GM18505 (cell line): ENCODE results near the gene GRM2.
"Not testable (repeated sequence)": the region's sequence is repeated elsewhere in the genome, so short reads cannot be mapped to it uniquely, and the experiment has no call there.

Experiments used
- ATAC-seq: cut with Tn5 transposase; IDR thresholded peaks from one replicate; pipeline ENCODE4 v1.9.1; 2021; ENCODE audit not compliant: unreplicated experiment
- POLR2A ChIP-seq: IDR thresholded peaks from 4 replicates; pipeline ENCODE4 v1.6.1; 2011; ENCODE audit warnings: borderline replicate concordance; ENCODE audit not compliant: insufficient read depth, insufficient read length; ENCODE audit errors: extremely low read depth

The GRM2 gene

GRCh38 chr3:51739110-51739509, 32.2 kb downstream of the GRM2 start:
- no peak for TF ChIP-seq POLR2A
- ATAC-seq, result no peak

DNA sequence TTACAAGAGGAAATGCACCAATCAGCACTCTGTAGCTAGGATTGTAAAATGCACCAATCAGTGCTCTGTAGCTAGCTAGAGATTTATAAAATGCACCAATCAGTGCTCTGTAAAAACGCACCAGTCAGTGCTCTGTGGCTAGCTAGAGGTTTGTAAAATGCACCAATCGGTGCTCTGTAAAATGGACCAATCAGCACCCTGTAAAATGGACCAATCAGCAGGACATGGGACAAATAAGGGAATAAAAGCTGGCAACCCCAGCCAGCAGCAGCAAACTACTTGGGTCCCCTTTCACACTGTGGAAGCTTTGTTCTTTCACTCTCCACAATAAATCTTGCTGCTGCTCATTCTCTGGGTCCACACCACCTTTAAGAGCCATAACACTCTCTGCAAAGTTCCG, 35.5 kb downstream of the GRM2 start:
- not testable (repeated sequence) for ATAC-seq

DNA sequence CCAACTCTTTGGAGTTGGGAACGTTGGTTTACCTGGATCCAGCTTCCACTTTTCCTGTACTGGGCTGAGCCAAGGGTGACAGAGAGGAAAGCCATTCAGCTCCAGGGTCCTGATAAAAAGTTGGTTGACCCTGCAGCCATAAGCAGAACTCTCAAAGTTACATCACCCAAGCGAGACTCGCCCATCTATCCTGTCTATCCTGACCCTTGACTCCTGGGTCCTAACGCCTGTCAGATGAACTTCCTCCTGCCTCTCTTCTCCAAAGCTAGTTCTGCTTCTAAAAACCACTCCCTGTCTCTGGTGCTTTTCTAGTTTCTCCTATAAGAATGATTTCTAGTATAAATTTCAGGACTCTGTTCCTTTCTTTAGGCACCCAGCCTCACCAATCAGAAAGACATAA, 36.1 kb downstream of the GRM2 start:
- not testable (repeated sequence) for ATAC-seq

- no peak for ATAC-seq
Measured at GRCh38 chr3:51747840-51748239, 41.0 kb downstream of the GRM2 start.

DNA sequence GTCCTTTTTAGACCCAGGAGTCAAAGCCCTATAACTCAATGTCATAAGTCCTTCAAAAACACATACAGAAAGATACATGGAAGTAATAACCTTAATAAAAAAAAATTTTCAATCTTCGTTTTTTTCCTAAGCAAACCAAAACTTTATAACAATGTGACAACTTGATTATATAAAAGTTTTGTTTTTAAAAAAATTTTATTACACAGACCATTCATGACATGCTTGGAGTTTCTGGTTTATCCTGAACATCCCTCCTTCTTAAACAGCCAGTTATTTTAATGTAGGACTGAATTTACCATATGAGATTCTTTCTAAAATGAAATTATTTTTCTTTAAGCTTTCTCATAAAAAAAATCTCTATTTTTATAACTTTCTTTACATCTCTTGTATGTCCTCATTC, 41.5 kb downstream of the GRM2 start:
- TF ChIP-seq POLR2A, result no peak
- no peak for ATAC-seq

More at GRCh38 chr3:51747840-51748239, 41.0 kb downstream of the GRM2 start:
- TF ChIP-seq POLR2A, result no peak

DNA sequence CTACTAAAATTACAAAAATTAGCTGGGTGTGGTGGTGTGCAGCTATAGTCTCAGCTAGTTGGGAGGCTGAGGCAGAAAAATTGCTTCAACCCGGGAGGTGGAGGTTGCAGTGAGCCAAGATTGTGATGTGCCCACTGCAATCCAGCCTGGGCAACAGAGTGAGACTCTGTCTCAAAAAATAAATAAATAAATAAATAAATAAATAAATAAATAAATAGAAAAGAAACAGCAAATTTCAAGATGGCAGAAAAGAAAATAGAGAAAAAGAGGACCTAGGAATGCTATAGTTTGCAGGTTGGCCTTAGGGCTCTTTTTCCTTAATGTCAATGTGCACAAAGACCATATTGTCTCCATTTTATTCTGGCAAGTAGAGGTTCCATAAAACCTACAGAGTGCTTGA, 44.0 kb downstream of the GRM2 start:
- ATAC-seq, result no peak
- no peak for TF ChIP-seq POLR2A

- TF ChIP-seq POLR2A, result no peak
- no peak for ATAC-seq
Measured at GRCh38 chr3:51751287-51751686, 44.4 kb downstream of the GRM2 start.

GRCh38 chr3:51753763-51754750, 47.2 kb downstream of the GRM2 start:
- ATAC-seq, result not testable (repeated sequence)

DNA sequence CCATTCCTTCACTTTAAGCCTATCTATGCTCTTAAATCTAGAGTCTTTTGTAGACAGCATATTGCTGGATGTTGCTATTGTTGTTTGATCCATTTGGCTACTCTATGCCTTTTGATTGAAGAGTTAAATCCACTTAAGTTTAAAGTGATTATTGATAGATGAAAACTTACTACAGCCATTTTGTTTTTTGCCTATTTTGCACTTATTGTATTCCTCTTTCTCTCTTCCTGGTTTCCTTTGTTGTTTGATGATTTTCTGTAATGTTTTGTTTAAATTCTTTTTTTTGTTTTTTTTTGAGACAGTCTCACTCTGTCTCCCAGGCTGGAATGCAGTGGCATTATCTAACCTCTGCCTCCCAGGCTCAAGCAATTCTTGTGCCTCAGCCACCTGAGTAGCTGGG, 52.3 kb downstream of the GRM2 start:
- no peak for ATAC-seq
- TF ChIP-seq POLR2A, result no peak
